Measurements from ENCODE around the gene ELFN1. TPM values are rescaled to one million over a fixed set of nuclear protein-coding genes. Genes with fewer than 3 reads are reported as not detected.

The ELFN1 gene
- total and polyA plus RNA-seq, 9 of the 15 experiments (the other 6 are each of a cell fraction or from before 2014, with no cell fraction given), result 0.04 to 0.64 (median 0.18) TPM; not detected in 2

DNA sequence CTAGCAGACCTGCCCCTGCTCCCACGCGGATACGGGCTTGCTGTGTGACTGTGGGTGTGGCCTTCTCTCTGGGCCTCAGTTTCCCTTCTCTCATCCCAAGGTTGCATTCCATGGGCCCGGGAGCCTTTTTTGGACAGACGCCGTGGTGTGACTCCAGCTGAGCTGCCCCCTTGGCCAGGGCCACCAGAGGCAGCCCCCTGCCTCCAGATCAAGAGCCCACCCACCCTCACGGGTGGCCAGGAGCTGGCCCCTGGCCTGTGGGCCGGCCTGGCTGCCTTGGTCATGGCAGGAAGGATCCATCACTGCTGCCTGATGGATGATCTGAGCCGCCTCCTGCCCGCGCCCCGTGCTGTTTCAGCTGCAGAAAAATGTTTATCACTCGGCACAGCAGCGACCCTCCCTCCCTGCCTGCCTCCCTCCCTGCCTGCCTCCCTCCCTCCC is 27.8 kb upstream of the ELFN1 start (continued):
- TF ChIP-seq, protein P1, sequence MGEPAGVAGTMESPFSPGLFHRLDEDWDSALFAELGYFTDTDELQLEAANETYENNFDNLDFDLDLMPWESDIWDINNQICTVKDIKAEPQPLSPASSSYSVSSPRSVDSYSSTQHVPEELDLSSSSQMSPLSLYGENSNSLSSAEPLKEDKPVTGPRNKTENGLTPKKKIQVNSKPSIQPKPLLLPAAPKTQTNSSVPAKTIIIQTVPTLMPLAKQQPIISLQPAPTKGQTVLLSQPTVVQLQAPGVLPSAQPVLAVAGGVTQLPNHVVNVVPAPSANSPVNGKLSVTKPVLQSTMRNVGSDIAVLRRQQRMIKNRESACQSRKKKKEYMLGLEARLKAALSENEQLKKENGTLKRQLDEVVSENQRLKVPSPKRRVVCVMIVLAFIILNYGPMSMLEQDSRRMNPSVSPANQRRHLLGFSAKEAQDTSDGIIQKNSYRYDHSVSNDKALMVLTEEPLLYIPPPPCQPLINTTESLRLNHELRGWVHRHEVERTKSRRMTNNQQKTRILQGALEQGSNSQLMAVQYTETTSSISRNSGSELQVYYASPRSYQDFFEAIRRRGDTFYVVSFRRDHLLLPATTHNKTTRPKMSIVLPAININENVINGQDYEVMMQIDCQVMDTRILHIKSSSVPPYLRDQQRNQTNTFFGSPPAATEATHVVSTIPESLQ (CRISPR knock-in tag; IDR thresholded peaks at IDR 0.05), result no peak
- TF ChIP-seq, protein P2, sequence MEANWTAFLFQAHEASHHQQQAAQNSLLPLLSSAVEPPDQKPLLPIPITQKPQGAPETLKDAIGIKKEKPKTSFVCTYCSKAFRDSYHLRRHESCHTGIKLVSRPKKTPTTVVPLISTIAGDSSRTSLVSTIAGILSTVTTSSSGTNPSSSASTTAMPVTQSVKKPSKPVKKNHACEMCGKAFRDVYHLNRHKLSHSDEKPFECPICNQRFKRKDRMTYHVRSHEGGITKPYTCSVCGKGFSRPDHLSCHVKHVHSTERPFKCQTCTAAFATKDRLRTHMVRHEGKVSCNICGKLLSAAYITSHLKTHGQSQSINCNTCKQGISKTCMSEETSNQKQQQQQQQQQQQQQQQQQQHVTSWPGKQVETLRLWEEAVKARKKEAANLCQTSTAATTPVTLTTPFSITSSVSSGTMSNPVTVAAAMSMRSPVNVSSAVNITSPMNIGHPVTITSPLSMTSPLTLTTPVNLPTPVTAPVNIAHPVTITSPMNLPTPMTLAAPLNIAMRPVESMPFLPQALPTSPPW (CRISPR knock-in tag; IDR thresholded peaks at IDR 0.05), result peak; percentile 49
- TF ChIP-seq SETDB1 (IDR thresholded peaks at IDR 0.05; ENCODE audit: low read length) (no peak), RCOR1 (IDR thresholded peaks at IDR 0.05; ENCODE audit: borderline replicate concordance in 1 of 2, low read depth in 2 of 2, low read length in 2 of 2) (0 out of 4 replicates have a peak, but pooled peaks of 1 of the 2 experiments have one; percentile 7)

DNA sequence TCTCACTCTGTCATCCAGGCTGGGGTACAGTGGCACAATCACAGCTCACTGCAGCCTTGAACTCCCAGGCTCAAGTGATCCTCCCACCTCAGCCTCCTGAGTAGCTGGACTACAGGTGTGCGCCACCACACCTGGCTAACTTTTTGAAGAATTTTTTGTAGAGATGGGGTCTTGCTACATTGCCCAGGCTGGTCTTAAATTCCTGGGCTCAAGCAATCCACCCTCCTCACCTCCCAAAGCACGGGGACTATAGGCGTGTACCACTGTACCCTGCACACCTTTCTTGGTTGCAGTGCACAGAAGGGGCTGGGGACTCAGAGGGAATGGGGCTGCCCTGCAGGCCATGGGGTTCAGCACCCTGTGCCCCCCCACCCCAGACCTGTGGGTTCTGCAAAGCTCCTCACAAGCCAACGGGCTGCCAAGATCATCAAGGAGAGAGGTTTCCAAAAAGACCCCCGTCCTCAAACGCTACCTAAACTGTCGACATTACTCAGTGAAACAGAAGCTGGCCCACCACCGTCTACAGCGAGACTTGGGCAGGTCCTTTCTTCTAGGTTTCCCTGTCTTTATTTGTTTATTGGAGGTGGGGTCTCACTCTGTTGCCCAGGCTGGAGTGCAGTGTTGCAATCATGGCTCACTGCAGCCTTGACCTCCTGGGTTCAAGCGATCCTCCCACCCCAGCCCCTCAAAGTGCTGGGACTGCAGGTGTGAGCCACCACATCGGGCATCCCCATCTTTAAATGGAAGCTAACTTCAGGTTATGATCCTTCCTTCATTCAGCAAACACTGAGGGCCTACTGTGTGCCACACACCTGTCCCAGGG is 26.6 kb upstream of the ELFN1 start:
- 44% methylated on average over 11 of the region's 11 CpGs for WGBS (ENCODE audit: insufficient coverage, low coverage, missing lambda C conversion rate)
- CTCF ChIA-PET (ENCODE audit: low intra/inter-chr PET ratio), result no interaction called here

More for the DNA sequence above, 26.6 kb upstream of the ELFN1 start:
- no TSS peak for BruUV-seq (replicated peaks)
- no peak for ATAC-seq
- Histone ChIP-seq H3K9me3 (replicated peaks; ENCODE audit: control insufficient read depth, insufficient read depth, low read depth, low read length) (no peaks in the 10 kb centered on the region), H3K4me3 (no peak overlapping the region), H3K27ac (ENCODE audit: extremely low read depth, low read depth, low read length) (no peak overlapping the region), H3K9me1 (ENCODE audit: control insufficient read depth, insufficient read depth, low read length) (no peaks in the 10 kb centered on the region), H3K27me3 (ENCODE audit: control insufficient read depth in 2 of 2, insufficient read depth in 2 of 2, low read length in 2 of 2) (peaks cover 0 to 9% of the 10 kb centered on the region in 2 experiments; a peak in 2 of 5 replicates), H4K20me1 (replicated peaks; ENCODE audit: control insufficient read depth, insufficient read depth, low read length) (0 out of 2 replicates have a peak, but pooled peaks cover 3% of the 10 kb centered on the region), H3K36me3 (ENCODE audit: control insufficient read depth, insufficient read depth, low read length) (no peaks in the 10 kb centered on the region), H3K4me1 (replicated peaks in 1 of 2; ENCODE audit: control insufficient read depth in 2 of 2, insufficient read depth in 2 of 2, low read length in 2 of 2) (peaks cover 16 to 60% of the 10 kb centered on the region in 2 experiments; a peak in 4 of 5 replicates), H3K79me2 (ENCODE audit: control insufficient read depth, insufficient read depth, low read length) (no peaks in the 10 kb centered on the region), H3K4me2 (ENCODE audit: insufficient read depth, low read length) (no peak overlapping the region), H3K9ac (ENCODE audit: insufficient read depth in 1 of 2, low read depth in 2 of 2, low read length in 2 of 2) (no peak overlapping the region), H2AFZ (ENCODE audit: low read depth, low read length) (no peak overlapping the region)
- in situ Hi-C loops (cut with MboI), result no loop called here
- intact Hi-C loops (cut with micrococcal nuclease), result loop anchor here (10.0 kb wide), 1 partner anchor 61 kb away; no protein-coding TSS in a partner anchor
- FAIRE-seq, result no peak
- TF ChIP-seq ZNF121 (CRISPR knock-in tag; conservative IDR thresholded peaks at IDR 0.05), result peak; percentile 85
- TF ChIP-seq ZNF133 (CRISPR knock-in tag; IDR thresholded peaks at IDR 0.05), result no peak
- TF ChIP-seq ZKSCAN1 (IDR thresholded peaks at IDR 0.05; ENCODE audit: low read depth, low read length), result peak; percentile 88
- 0 out of 2 replicates have a peak, but pooled peaks have one; percentile 8 for TF ChIP-seq BCOR (IDR thresholded peaks at IDR 0.05)
- POLR2A ChIA-PET, result no interaction called here
- DNase-seq (ENCODE audit: extremely low read depth in 1 of 4, low spot score in 3 of 4), result no peak
